Measurements from ENCODE around the gene CSN3. TPM values are rescaled to one million over a fixed set of nuclear protein-coding genes. Genes with fewer than 3 reads are reported as not detected.
"Not testable (repeated sequence)": the region's sequence is repeated elsewhere in the genome, so short reads cannot be mapped to it uniquely, and the experiment has no call there.

CSN3 gene, protein sequence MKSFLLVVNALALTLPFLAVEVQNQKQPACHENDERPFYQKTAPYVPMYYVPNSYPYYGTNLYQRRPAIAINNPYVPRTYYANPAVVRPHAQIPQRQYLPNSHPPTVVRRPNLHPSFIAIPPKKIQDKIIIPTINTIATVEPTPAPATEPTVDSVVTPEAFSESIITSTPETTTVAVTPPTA
- total RNA-seq (ENCODE audit: low replicate concordance) = not detected in 2 replicates
- long read RNA-seq = 0 reads

- not testable (repeated sequence) for DNase-seq (ENCODE audit: extremely low spot score, unreplicated experiment); H3K27me3 Mint-ChIP-seq; H3K27ac Mint-ChIP-seq; H3K36me3 Mint-ChIP-seq; H3K4me1 Mint-ChIP-seq (ENCODE audit: unreplicated experiment); H3K9me3 Mint-ChIP-seq; H3K4me3 Mint-ChIP-seq
Measured at GRCh38 chr4:70242297-70242696, at the start of gene CSN3. CSN3 (plus strand) TSS chr4:70242597; CDS start chr4:70244820, 2,223 bp downstream.

DNA sequence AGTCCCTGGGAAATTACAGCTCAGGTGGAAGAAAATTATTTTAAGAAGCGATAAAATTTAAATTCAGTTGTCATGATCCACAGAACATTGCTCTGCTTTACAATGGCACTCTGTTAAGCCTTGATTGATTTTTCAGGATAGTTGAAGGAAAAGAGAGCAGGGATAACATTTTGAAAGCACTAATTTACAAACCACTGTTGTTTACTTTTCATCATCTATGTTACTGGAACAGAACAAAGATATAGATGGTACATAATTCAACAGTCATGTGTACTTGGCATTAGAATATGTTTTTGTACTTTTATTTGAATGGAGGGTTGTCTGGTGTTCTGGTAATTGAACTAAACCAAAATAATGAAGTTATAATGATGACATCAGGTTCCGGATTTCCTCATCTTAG lies 49.5 kb upstream of the CSN3 start:
- no peak overlapping the region for H3K4me3 Mint-ChIP-seq

DNA sequence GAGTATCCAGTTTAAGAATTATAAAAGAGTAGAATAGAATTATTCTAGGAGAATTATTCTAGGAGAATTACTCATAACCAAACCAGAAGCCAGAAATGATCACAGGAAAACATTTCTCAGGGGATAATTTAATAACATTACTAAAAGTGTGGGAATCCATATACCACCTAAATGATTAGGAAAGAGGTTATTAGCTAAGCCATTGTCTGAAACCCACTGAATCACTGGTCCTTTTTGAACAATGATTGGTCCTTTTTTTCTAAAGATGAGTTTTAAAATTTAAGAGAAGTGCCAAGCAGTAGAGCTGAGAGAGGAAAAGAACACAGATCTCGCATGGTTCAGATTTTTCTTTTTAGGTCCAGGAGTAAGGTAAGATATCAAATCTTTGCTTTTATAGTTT lies 47.0 kb upstream of the CSN3 start, which contains the start of gene ODAM:
TSS of gene ODAM (plus strand) at position 301 of the 400 bp plus-strand sequence. CDS start 819 bp downstream, outside the sequence.
- DNase-seq (ENCODE audit: extremely low spot score, unreplicated experiment) = no peak
- Mint-ChIP-seq H3K9me3 (no peaks in the 10 kb centered on the region), H3K27me3 (no peaks in the 10 kb centered on the region), H3K4me1 (ENCODE audit: unreplicated experiment) (no peaks in the 10 kb centered on the region), H3K36me3 (no peaks in the 10 kb centered on the region), H3K4me3 (no peak within 1 kb of the TSS), H3K27ac (no peak within 1 kb of the TSS)
- TF ChIP-seq, protein P1, sequence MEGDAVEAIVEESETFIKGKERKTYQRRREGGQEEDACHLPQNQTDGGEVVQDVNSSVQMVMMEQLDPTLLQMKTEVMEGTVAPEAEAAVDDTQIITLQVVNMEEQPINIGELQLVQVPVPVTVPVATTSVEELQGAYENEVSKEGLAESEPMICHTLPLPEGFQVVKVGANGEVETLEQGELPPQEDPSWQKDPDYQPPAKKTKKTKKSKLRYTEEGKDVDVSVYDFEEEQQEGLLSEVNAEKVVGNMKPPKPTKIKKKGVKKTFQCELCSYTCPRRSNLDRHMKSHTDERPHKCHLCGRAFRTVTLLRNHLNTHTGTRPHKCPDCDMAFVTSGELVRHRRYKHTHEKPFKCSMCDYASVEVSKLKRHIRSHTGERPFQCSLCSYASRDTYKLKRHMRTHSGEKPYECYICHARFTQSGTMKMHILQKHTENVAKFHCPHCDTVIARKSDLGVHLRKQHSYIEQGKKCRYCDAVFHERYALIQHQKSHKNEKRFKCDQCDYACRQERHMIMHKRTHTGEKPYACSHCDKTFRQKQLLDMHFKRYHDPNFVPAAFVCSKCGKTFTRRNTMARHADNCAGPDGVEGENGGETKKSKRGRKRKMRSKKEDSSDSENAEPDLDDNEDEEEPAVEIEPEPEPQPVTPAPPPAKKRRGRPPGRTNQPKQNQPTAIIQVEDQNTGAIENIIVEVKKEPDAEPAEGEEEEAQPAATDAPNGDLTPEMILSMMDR (conservative IDR thresholded peaks at IDR 0.05) = no peak

More for the DNA sequence above, 49.5 kb upstream of the CSN3 start:
- H3K27me3 Mint-ChIP-seq = no peaks in the 10 kb centered on the region
- H3K4me1 Mint-ChIP-seq (ENCODE audit: unreplicated experiment) = no peaks in the 10 kb centered on the region
- H3K27ac Mint-ChIP-seq = no peak overlapping the region
- no peaks in the 10 kb centered on the region for H3K36me3 Mint-ChIP-seq
- no peaks in the 10 kb centered on the region for H3K9me3 Mint-ChIP-seq
- DNase-seq (ENCODE audit: extremely low spot score, unreplicated experiment) = no peak
- TF ChIP-seq, protein P1 (conservative IDR thresholded peaks at IDR 0.05) = no peak

GRCh38 chr4:70196857-70197256 lies 45.5 kb upstream of the CSN3 start:
- no peak for DNase-seq (ENCODE audit: extremely low spot score, unreplicated experiment)
- TF ChIP-seq, protein P1 (conservative IDR thresholded peaks at IDR 0.05) = no peak
- no peak overlapping the region for H3K27ac Mint-ChIP-seq
- no peaks in the 10 kb centered on the region for H3K27me3 Mint-ChIP-seq
- H3K36me3 Mint-ChIP-seq = no peaks in the 10 kb centered on the region
- H3K4me1 Mint-ChIP-seq (ENCODE audit: unreplicated experiment) = no peaks in the 10 kb centered on the region
- H3K9me3 Mint-ChIP-seq = no peaks in the 10 kb centered on the region
- no peak overlapping the region for H3K4me3 Mint-ChIP-seq

DNA sequence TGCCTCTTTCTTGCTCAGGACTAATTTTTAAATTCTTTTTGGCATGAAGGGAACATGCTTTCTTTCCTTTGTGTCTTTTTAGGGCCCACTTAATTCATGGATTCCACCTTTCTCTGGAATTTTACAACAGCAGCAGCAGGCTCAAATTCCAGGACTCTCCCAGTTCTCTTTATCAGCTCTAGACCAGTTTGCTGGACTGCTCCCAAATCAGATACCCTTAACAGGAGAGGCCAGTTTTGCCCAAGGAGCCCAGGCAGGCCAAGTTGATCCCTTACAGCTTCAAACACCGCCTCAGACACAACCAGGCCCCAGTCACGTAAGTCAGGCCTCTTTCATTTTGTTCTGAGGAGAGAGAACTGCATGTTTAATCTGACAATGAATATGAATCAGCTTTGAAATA lies 44.6 kb upstream of the CSN3 start:
- TF ChIP-seq, protein P1 (conservative IDR thresholded peaks at IDR 0.05) = no peak
- Mint-ChIP-seq H3K4me3 (no peak overlapping the region), H3K36me3 (no peaks in the 10 kb centered on the region), H3K27ac (no peak overlapping the region), H3K27me3 (no peaks in the 10 kb centered on the region), H3K4me1 (ENCODE audit: unreplicated experiment) (no peaks in the 10 kb centered on the region), H3K9me3 (no peaks in the 10 kb centered on the region)
- no peak for DNase-seq (ENCODE audit: extremely low spot score, unreplicated experiment)

DNA sequence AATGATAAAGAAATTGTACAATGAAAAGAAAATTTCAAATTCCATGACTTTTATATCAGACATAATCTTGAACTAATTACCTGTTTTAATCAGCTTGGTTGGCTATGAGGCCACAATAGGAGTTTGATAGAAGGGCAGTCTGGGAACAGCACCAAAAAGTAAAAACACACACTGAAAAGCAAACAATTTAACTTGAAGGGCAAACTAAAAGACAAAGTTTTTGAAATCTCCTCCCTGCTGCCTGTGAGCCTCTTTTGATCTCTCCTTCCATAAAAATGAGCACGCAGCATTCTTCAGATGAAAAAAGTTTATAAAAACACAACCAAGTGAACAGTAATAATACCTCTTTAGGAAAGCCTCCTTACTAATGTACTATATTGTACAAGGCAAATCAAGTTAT lies 38.8 kb upstream of the CSN3 start:
- no peaks in the 10 kb centered on the region for H3K4me1 Mint-ChIP-seq (ENCODE audit: unreplicated experiment)
- no peak overlapping the region for H3K27ac Mint-ChIP-seq
- no peaks in the 10 kb centered on the region for H3K27me3 Mint-ChIP-seq
- H3K9me3 Mint-ChIP-seq = no peaks in the 10 kb centered on the region
- H3K36me3 Mint-ChIP-seq = no peaks in the 10 kb centered on the region
- no peak overlapping the region for H3K4me3 Mint-ChIP-seq
- DNase-seq (ENCODE audit: extremely low spot score, unreplicated experiment) = no peak
- TF ChIP-seq, protein P1 (conservative IDR thresholded peaks at IDR 0.05) = no peak

DNA sequence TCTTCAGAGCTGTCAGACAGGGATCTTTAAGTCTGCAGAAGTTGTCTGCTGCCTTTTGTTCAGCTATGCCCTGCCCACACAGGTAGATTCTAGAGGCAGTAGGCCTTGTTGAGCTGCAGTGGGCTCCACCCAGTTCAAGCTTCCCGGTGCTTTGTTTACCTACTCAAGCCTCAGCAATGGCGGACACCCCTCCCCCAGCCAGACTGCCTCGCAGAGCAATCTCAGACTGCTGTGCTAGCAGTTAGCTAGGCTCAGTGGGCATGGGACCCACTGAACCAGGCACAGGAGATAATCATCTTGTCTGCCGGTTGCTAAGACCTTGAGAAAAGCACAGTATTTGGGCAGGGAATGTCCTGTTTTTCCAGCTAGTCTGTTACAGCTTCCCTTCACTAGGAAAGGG lies 29.6 kb upstream of the CSN3 start:
- H3K9me3 Mint-ChIP-seq; DNase-seq (ENCODE audit: extremely low spot score, unreplicated experiment); H3K36me3 Mint-ChIP-seq; H3K27me3 Mint-ChIP-seq; H3K4me3 Mint-ChIP-seq; H3K27ac Mint-ChIP-seq; H3K4me1 Mint-ChIP-seq (ENCODE audit: unreplicated experiment): not testable (repeated sequence)

- not testable (repeated sequence) for H3K36me3 Mint-ChIP-seq; H3K27me3 Mint-ChIP-seq; H3K27ac Mint-ChIP-seq; DNase-seq (ENCODE audit: extremely low spot score, unreplicated experiment); H3K9me3 Mint-ChIP-seq; H3K4me1 Mint-ChIP-seq (ENCODE audit: unreplicated experiment); H3K4me3 Mint-ChIP-seq
Measured at GRCh38 chr4:70216109-70216508, 26.3 kb upstream of the CSN3 start.

DNA sequence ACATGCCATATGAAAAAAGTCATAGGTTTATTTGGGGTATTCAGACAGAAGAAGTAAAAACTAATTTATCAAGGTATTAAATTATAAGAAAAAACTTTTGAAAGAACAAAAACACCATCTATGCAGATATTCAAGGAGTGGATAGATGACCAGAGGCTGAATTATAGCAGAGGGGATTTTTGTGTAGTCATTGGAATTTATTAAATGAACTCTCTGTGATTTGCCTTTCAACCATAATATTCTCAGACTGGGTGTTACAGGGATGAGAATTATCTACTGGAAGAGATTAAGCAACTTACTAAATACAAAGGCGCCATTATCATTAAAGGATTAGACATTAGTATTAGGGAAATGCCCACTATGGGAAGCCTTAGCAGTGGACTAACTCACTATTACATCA lies 25.8 kb upstream of the CSN3 start:
- H3K36me3 Mint-ChIP-seq; H3K9me3 Mint-ChIP-seq; H3K4me3 Mint-ChIP-seq; H3K27me3 Mint-ChIP-seq; DNase-seq (ENCODE audit: extremely low spot score, unreplicated experiment); H3K27ac Mint-ChIP-seq; H3K4me1 Mint-ChIP-seq (ENCODE audit: unreplicated experiment): not testable (repeated sequence)
